IPS-15b (cell line): ENCODE measurements around the gene SSR2.

Source experiments
- H3K27me3 ChIP-seq: one replicate; pipeline ENCODE4 v1.6.1; 2013; ENCODE audit warnings: low read length; ENCODE audit not compliant: control insufficient read depth, insufficient read depth
- H3K36me3 ChIP-seq: one replicate; pipeline ENCODE4 v1.6.1; 2013; ENCODE audit warnings: low read length; ENCODE audit not compliant: control insufficient read depth, insufficient read depth
- H3K4me1 ChIP-seq: one replicate; pipeline ENCODE4 v1.6.1; 2013; ENCODE audit warnings: mild to moderate bottlenecking, low read length; ENCODE audit not compliant: control insufficient read depth, insufficient read depth
- H3K4me3 ChIP-seq: one replicate; pipeline ENCODE4 v1.5.1; 2013; ENCODE audit warnings: low read depth, low read length
- H3K9ac ChIP-seq: one replicate; pipeline ENCODE4 v1.6.1; 2013; ENCODE audit warnings: low read depth, mild to moderate bottlenecking, low read length
- H3K9me3 ChIP-seq: one replicate; pipeline ENCODE4 v1.6.1; 2013; ENCODE audit warnings: mild to moderate bottlenecking, low read length; ENCODE audit not compliant: control insufficient read depth, insufficient read depth

Gene SSR2

DNA sequence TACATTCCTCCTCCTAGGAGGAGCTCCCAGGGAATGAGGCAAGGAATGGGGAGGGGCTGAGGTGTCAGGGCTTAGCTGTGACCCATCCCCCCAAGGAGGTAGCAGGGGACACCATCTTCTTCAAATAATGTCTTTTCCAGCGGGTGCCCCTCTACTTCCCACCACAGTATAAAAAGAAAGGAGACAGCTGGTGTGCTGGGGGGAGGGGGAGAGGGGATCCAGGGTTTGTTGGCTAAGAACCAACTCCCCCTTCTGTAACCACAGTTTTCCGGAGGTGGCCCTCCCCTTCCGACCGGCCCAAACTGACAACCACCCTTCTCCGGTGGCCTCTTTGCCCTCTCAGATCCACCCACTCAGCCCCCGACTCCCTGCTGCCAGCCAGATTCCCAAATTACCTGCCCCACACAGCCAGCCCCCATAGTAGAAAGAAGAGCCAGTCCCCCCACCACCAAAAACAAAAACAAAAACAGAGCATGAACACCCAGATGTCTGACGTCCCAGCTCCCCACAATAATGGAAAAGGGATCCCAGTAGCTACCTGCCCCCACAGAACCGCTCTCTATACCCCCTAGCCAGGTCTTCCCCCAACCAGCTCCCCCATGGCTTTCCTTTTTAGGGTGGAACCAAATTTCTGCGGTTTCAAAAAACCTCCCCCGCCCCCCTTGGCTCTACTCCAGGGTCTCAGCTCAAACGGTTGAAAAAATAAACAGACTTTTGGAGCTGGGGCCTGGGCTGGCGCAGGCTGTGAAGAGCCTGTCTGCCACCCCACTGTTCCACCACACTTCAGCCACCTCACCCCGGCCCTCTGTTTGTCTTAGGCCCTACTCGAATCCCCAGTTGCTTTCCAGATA is 44.5 kb downstream of the SSR2 start:
- H3K36me3 ChIP-seq = no peaks in the 10 kb centered on the region
- H3K4me3 ChIP-seq = peak overlapping the region; percentile 89
- peaks cover 34% of the 10 kb centered on the region for H3K4me1 ChIP-seq
- no peaks in the 10 kb centered on the region for H3K27me3 ChIP-seq
- no peaks in the 10 kb centered on the region for H3K9me3 ChIP-seq
- H3K9ac ChIP-seq = no peak overlapping the region

DNA sequence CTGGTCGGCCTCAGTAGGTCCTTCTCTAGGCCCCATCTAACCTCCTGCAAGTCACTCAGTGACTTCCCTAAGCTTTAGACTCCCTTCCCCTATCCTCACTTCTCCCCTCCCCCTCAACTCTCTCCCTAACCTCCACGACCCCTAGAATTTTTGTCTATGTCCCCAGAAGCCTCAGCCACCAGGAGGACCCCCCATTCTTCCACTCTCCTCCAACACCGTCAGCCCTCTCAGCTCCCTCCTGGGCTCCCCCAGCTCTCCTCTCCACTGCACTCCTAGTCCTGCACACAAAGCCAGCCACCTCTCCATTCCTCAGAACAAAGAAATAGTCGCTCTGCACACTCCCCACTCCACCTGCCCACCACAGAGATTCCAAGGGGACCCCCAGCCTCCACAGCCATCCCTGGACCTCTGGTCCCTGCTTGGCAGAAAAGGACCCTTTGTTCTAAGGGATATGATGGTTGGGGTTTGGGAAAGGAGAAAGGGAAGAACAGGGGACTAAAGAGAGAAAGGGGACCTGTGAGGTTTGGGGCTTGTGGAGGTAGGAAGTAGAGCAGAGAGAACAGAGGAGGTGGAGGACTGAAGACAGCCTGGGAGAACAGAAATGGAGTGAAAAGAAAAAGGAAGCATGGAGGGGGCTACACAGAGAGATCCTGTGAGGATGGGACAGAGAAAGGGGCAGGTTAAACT is 45.2 kb downstream of the SSR2 start:
- no peaks in the 10 kb centered on the region for H3K9me3 ChIP-seq
- H3K27me3 ChIP-seq = no peaks in the 10 kb centered on the region
- H3K4me3 ChIP-seq = peak overlapping the region; percentile 89
- H3K4me1 ChIP-seq = peaks cover 37% of the 10 kb centered on the region
- H3K9ac ChIP-seq = no peak overlapping the region
- peaks cover 4% of the 10 kb centered on the region for H3K36me3 ChIP-seq

DNA sequence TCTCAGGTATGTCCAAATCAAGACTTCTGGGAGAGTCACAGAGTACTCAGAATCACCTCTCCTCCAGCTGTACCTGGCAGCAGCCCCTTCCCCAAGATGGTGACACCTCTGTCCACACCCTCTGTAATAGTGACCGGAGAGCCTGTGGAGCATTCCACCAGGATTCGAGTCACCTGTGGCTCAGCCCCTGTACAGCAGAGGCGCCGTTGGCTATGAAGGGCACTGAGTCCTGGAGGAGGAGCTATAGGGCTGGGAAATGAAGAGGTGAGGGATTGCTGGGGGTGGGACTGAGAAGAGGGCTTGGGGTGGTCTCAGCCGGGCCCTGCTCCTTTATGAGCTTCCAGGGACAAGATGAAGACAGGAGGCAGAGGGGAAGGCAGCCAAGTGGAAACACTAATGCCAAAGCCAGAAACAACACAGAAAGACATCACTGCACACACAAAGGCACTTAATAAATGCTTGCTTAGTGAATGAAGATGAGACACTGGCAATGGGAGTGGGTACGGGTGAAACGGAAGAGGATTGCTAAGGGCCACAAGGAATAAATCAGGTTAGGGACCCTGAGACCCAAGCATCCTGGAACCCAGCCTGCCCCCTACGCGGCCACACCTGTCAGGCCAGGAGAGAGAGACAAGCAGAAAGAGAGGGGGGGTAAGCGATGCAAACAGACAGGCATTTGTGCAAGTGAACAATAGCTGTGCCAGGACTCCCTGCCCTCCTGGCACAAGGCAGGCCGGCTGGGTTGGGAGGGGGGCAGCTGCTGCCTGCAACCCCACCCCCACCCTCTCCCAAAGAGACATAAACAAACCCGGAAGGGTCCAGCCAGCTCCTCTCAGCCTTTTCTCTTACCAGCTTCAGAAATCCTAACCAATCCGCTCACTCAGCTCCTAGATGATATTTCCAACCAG is 46.3 kb downstream of the SSR2 start:
- Histone ChIP-seq H3K4me3 (no peak overlapping the region), H3K27me3 (no peaks in the 10 kb centered on the region), H3K36me3 (peaks cover 8% of the 10 kb centered on the region), H3K9me3 (no peaks in the 10 kb centered on the region), H3K9ac (no peak overlapping the region), H3K4me1 (peaks cover 33% of the 10 kb centered on the region)

DNA sequence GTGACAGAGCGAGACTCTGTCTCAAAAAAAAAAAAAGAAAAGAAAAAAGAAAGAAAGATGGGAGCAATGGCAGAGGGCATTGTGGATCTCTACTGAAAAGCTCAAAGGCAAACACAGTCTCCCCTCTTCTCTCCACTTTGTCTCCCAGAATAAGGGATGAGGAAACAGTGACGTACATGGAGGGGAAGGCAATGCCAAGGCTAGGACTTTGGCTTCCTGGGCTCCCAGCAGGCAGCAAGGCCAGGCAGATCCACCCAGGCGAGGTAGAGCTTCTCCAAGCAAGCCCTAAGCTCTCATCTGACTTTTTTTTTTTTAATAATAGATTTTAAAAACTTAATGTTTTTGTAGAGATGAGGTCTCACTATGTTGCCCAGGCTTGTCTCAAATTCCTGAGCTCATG is 47.0 kb downstream of the SSR2 start:
- H3K27me3 ChIP-seq = no peaks in the 10 kb centered on the region

DNA sequence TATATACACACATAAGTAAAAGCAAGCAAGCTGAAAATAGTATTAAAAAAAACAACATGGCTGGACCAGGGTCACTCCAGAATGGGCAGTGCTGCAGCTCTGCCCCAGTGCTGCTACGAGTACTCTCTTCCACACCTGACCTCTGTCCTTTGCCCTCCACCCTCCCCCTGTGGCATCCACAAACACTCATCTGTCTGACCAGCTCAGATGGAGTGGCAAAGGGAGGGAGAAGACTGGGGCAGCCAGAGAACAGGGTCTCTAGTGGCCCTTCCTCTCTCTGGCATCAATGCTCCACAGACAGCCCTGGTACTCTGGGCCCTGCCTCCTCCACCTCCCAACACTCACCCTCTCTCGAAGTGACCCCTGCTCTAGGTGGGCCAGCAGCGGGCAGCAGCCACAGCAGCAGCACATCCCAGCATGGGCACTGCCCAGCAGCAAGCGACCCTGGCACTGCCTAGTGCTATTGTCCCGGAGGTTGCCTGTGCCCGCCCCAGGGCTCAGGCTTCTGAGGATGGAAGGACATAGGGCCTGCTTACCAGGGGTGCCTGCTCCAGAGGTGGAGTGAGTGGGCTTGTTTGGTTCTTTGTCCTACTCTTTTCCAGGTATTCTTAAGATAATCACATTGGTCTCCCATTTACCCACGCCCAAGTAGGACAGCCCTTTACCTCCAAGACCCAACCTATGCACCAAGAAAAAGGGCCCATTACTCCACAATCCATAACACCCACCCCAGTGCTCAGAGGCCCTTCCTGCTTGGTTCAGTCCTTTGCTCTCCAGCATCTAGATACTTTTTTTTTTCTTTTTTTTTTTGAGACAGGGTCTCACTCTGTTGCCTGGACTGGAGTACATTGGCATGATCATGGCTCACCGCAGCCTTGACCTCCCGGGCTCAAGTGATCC is 48.6 kb downstream of the SSR2 start:
- H3K27me3 ChIP-seq = no peaks in the 10 kb centered on the region
- no peak overlapping the region for H3K9ac ChIP-seq
- peaks cover 21% of the 10 kb centered on the region for H3K36me3 ChIP-seq

More for the DNA sequence above, 47.0 kb downstream of the SSR2 start:
- peaks cover 32% of the 10 kb centered on the region for H3K4me1 ChIP-seq
- H3K9ac ChIP-seq = no peak overlapping the region
- H3K9me3 ChIP-seq = no peaks in the 10 kb centered on the region
- peaks cover 14% of the 10 kb centered on the region for H3K36me3 ChIP-seq
- H3K4me3 ChIP-seq = no peak overlapping the region

DNA sequence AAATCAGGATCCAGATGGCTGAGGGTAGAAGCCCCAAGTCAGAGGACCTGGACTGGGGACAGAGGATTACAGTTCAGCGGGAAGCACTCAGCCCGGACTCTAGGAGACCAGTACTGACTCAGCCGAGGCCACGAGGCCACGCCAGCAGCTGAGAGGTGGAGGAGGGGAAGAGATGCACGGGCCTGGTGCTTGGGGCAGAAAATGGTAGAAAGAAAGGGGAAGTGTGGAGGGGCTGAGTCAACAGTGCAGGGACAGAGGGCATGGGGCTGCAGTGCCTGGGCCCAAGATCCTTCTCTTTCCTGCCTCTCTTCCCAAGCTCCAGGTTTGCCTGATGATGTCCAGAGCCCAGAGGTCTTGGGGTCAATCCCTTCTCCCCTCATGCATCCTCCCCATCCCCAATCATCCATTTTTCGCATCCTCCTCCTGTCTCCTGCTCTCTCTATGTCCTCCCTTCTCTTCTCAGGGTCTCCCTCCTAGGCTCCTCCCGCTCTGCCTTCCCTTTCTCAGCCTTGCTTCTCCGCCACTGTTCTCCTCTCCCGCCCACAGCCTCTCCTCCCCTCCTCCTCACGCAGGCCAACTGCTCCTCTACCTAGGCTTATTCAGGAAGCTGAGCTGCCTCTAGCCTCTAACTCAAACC is 50.1 kb downstream of the SSR2 start:
- Histone ChIP-seq H3K4me3 (no peak overlapping the region), H3K27me3 (no peaks in the 10 kb centered on the region), H3K36me3 (peaks cover 36% of the 10 kb centered on the region), H3K4me1 (peaks cover 41% of the 10 kb centered on the region), H3K9ac (peak overlapping the region; percentile 47), H3K9me3 (no peaks in the 10 kb centered on the region)

More for the DNA sequence above, 48.6 kb downstream of the SSR2 start:
- H3K4me3 ChIP-seq = no peak overlapping the region
- peaks cover 44% of the 10 kb centered on the region for H3K4me1 ChIP-seq
- H3K9me3 ChIP-seq = no peaks in the 10 kb centered on the region

GRCh38 chr1:155969377-155969791 is 51.4 kb downstream of the SSR2 start:
- Histone ChIP-seq H3K9me3 (no peaks in the 10 kb centered on the region), H3K4me3 (no peak overlapping the region), H3K9ac (no peak overlapping the region), H3K36me3 (peaks cover 46% of the 10 kb centered on the region), H3K27me3 (no peaks in the 10 kb centered on the region), H3K4me1 (peaks cover 30% of the 10 kb centered on the region)

- Histone ChIP-seq H3K4me1 (peaks cover 26% of the 10 kb centered on the region), H3K9ac (no peak overlapping the region), H3K4me3 (no peak overlapping the region)
Measured at GRCh38 chr1:155968670-155969069, 52.1 kb downstream of the SSR2 start.

DNA sequence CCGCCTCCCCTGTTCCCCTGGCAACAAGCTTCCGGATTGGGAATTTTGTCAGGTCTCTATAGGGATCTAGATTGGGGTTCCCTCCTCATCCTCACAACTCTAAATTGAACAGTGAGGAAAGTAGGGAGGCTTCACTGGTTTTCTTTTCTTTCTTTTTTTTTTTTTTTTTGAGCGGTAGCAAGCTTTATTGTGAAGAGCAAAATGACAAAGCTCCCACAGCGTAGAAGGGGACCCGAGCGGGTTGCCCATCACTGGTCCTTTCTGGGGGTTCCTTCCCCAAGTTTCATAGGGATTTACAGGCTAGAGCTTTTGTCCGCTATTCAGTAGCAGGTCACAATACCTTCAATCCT is 52.7 kb downstream of the SSR2 start:
- H3K9me3 ChIP-seq = no peaks in the 10 kb centered on the region
- H3K27me3 ChIP-seq = no peaks in the 10 kb centered on the region
- peak overlapping the region; percentile 54 for H3K9ac ChIP-seq
- H3K36me3 ChIP-seq = peaks cover 50% of the 10 kb centered on the region
- H3K4me1 ChIP-seq = peaks cover 26% of the 10 kb centered on the region
- H3K4me3 ChIP-seq = no peak overlapping the region

More at GRCh38 chr1:155968670-155969069, 52.1 kb downstream of the SSR2 start:
- peaks cover 49% of the 10 kb centered on the region for H3K36me3 ChIP-seq
- no peaks in the 10 kb centered on the region for H3K27me3 ChIP-seq
- H3K9me3 ChIP-seq = no peaks in the 10 kb centered on the region

GRCh38 chr1:155967341-155968050 is 53.3 kb downstream of the SSR2 start:
- H3K9me3 ChIP-seq = no peaks in the 10 kb centered on the region
- H3K27me3 ChIP-seq = no peaks in the 10 kb centered on the region
- H3K36me3 ChIP-seq = peaks cover 55% of the 10 kb centered on the region
- peaks cover 26% of the 10 kb centered on the region for H3K4me1 ChIP-seq
- no peak overlapping the region for H3K4me3 ChIP-seq
- H3K9ac ChIP-seq = peak overlapping the region; percentile 60
